Prostate gland (tissue), 2 donors: Measurements from ENCODE around the gene LRRC4C. TPM values are rescaled to one million over a fixed set of nuclear protein-coding genes. Genes with fewer than 3 reads are reported as not detected.

Experiments used
- DNase-seq: peaks from one replicate; pipeline ENCODE4 v3.0.0-alpha.2; 2019; ENCODE audit warnings: low spot score
- H3K27ac ChIP-seq, 2 donors: fragments of 200-600 bp; sonication (generic); 2 replicates each; pipeline ENCODE4 v1.5.1; 2017 to 2019
- H3K27me3 ChIP-seq: fragments of 200-600 bp; sonication (generic); replicated peaks from 2 replicates; pipeline ENCODE4 v1.5.1; 2019; ENCODE audit not compliant: insufficient read depth
- H3K36me3 ChIP-seq, 2 donors: fragments of 200-600 bp; sonication (generic); 1 replicate in 1 of 2; 2 replicates in 1 of 2; pipeline versions ENCODE4 v1.5.1 to v1.8.1; 2017 to 2019
- H3K4me1 ChIP-seq: fragments of 200-600 bp; sonication (generic); replicated peaks from 2 replicates; pipeline ENCODE4 v1.5.1; 2019
- H3K4me3 ChIP-seq, 2 donors: fragments of 200-600 bp; sonication (generic); 2 replicates each; pipeline ENCODE4 v1.5.1; 2017 to 2019
- H3K9me3 ChIP-seq: fragments of 200-600 bp; sonication (generic); 2 replicates; pipeline ENCODE4 v1.5.1; 2017
- POLR2A ChIP-seq: fragments of 450-650 bp; IDR thresholded peaks from one replicate; pipeline ENCODE4 v1.6.1; 2016; ENCODE audit warnings: antibody characterized with exemption, mild to moderate bottlenecking
- POLR2AphosphoS5 ChIP-seq: sonication (generic); formaldehyde crosslinking; IDR thresholded peaks from one replicate; pipeline ENCODE4 v1.6.1; 2017; ENCODE audit warnings: antibody characterized with exemption
- WGBS: methylation state at CpG from one replicate; pipeline ENCODE4 v1.1.5; 2018; 5-methylcytosine and 5-hydroxymethylcytosine counted together
- intact Hi-C: fragments of 100-400 bp; cut with DNase I; formaldehyde crosslinking; loops from one replicate; pipeline ENCODE4 v1.14.2; 2022
- total RNA-seq, 2 donors: library from RNA; depleted of rRNA; stranded (reverse); fragments of >200 nt; gene quantifications; one replicate each; pipeline ENCODE4 v1.1.0, GENCODE V29; 2016
- TF ChIP-seq, protein P1 (sequence below), 4 experiments: fragments of 200-600 bp in 2 of 4; fragments of 450-650 bp in 2 of 4; sonication (generic) in 2 of 4; IDR thresholded peaks; 1 replicate in 3 of 4; 2 replicates in 1 of 4; pipeline ENCODE4 v1.5.1; 2016 to 2019; ENCODE audit warnings: antibody characterized with exemption in 4 of 4, mild to moderate bottlenecking in 2 of 4, moderate library complexity in 2 of 4

The LRRC4C gene
- total RNA-seq, 2 donors from 2014 or later, result 0.28 TPM; not detected in 1

DNA sequence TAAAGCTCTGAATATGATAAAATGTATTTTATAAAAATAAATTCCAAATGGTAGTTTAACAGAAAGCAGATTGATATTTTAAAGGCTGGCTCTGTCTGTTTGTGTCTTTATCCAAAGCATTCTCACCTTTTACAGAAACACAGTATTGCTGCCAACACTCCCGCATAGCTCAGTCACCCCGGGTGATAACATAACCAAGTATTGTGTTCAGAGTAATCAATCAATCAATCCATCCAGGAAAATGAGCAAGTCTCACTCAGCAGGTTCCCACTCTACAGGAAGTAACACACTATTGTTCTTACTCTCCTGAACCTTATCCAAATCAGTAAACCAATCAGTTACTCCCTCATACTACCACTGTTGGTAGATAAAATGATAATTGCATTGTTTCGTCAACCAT is 203.4 kb downstream of the LRRC4C start:
- 29% methylated on average over 3 of the region's 3 CpGs for WGBS

DNA sequence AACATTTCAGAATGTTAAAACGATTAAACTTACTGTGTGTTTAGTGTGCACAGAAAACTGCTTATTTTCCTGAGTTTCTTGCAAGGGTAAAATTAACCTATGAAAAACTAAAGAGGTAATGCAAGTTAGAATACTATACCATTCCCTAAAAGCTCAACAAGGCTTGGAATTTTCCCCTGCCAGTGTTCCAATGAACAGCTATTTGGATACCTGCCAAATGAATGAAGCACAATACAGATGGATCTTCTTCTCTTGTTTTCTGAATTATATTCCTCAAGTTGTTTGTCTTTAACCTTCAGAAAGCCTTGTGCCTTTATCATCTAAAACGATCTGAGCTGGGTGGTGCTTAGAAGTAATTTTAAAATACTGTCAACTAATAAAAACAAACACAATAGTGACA is 204.5 kb downstream of the LRRC4C start:
- intact Hi-C loops, result no loop called here
- Histone ChIP-seq H3K36me3 (no peaks in the 10 kb centered on the region), H3K27ac (no peak overlapping the region), H3K9me3 (no peaks in the 10 kb centered on the region), H3K4me1 (no peaks in the 10 kb centered on the region), H3K27me3 (no peaks in the 10 kb centered on the region), H3K4me3 (no peak overlapping the region)
- no peak for DNase-seq
- TF ChIP-seq, protein P1, sequence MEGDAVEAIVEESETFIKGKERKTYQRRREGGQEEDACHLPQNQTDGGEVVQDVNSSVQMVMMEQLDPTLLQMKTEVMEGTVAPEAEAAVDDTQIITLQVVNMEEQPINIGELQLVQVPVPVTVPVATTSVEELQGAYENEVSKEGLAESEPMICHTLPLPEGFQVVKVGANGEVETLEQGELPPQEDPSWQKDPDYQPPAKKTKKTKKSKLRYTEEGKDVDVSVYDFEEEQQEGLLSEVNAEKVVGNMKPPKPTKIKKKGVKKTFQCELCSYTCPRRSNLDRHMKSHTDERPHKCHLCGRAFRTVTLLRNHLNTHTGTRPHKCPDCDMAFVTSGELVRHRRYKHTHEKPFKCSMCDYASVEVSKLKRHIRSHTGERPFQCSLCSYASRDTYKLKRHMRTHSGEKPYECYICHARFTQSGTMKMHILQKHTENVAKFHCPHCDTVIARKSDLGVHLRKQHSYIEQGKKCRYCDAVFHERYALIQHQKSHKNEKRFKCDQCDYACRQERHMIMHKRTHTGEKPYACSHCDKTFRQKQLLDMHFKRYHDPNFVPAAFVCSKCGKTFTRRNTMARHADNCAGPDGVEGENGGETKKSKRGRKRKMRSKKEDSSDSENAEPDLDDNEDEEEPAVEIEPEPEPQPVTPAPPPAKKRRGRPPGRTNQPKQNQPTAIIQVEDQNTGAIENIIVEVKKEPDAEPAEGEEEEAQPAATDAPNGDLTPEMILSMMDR (IDR thresholded peaks at IDR 0.05), result no peak
- TF ChIP-seq POLR2AphosphoS5 (no peak), POLR2A (no peak)
- 17% methylated on average over 2 of the region's 2 CpGs for WGBS

More for the DNA sequence above, 203.4 kb downstream of the LRRC4C start:
- Histone ChIP-seq H3K27me3 (no peaks in the 10 kb centered on the region), H3K4me1 (no peaks in the 10 kb centered on the region), H3K27ac (no peak overlapping the region), H3K9me3 (no peaks in the 10 kb centered on the region), H3K36me3 (no peaks in the 10 kb centered on the region), H3K4me3 (no peak overlapping the region)
- DNase-seq, result no peak
- TF ChIP-seq, protein P1 (IDR thresholded peaks at IDR 0.05), result no peak
- TF ChIP-seq POLR2A (no peak), POLR2AphosphoS5 (no peak)
- intact Hi-C loops, result no loop called here

DNA sequence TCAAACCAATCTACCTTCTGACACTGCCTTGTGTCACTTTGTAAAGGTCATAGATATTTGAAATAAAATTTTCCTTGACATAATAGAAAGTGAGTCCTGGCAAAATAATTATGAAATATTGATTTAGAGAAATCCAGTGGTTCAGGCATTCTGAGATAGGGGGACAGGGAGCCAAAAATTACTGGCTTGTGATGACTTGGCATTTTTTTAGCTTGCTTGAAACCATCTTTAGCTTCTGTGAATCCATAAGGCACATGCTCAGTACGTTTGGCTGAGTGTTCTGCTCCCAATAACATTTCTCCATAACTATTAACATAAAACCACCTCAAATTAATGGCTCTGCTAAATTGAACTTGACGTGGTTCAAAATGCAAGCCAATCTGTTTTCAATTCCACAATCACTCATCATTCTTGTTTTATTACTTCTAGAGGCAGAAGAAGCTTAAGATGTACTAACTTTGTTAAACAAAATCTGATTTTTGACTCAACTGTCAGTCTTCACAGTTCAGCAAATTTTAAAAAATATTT is 209.0 kb downstream of the LRRC4C start:
- intact Hi-C loops, result no loop called here
- Histone ChIP-seq H3K36me3 (no peaks in the 10 kb centered on the region), H3K27ac (no peak overlapping the region), H3K27me3 (no peaks in the 10 kb centered on the region), H3K9me3 (no peaks in the 10 kb centered on the region), H3K4me1 (no peaks in the 10 kb centered on the region), H3K4me3 (no peak overlapping the region)
- TF ChIP-seq POLR2A, result no peak
- TF ChIP-seq, protein P1 (IDR thresholded peaks at IDR 0.05), result no peak
- no peak for TF ChIP-seq POLR2AphosphoS5
- DNase-seq, result no peak
- WGBS, result 50% methylated on average over 2 of the region's 2 CpGs

DNA sequence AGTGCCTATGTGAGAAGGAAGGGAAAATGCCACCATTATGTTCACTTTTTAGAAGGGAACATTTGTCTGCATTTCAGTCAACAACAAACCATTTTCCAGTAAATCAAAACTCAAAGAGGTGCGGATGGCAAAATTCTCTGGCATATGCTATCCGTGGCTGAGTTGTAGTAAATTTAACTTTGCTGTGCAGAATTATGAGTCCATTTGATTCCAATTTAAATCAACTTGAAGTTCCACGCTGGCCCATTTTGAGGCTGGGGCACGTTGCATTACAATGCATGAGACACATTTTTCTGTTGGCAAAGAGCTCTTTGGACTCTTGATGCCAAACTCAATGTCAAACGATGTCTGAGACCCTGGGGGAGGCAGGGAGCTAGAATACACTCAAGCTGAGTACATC is 211.8 kb downstream of the LRRC4C start:
- 72% methylated on average over 5 of the region's 5 CpGs for WGBS
- intact Hi-C loops, result no loop called here
- no peak for DNase-seq
- Histone ChIP-seq H3K36me3 (no peaks in the 10 kb centered on the region), H3K27me3 (no peaks in the 10 kb centered on the region), H3K4me1 (no peaks in the 10 kb centered on the region), H3K4me3 (no peak overlapping the region), H3K27ac (no peak overlapping the region), H3K9me3 (no peaks in the 10 kb centered on the region)
- no peak for TF ChIP-seq POLR2A
- TF ChIP-seq, protein P1 (IDR thresholded peaks at IDR 0.05), result no peak
- TF ChIP-seq POLR2AphosphoS5, result no peak

DNA sequence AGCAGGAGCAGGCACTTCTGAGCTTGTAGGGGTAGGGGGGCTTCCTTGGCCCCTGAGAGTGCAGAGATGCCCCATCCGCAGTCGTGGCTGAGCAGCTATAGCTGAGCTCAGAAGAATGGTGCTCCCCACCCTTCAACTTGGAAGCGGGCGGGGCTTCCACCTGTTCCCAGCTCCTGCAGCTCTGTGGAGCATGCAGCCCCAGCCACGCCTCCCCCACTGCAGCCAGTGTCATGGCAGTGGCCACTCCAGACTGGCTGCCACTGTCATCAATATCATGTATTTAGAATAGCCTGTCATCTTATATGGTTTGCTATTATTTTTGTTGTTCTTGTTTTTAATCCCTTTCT is 213.1 kb downstream of the LRRC4C start:
- intact Hi-C loops, result no loop called here
- H3K4me3 ChIP-seq, result no peak overlapping the region
- H3K27ac ChIP-seq, result no peak overlapping the region
- TF ChIP-seq POLR2AphosphoS5 (no peak), POLR2A (no peak)
- TF ChIP-seq, protein P1 (IDR thresholded peaks at IDR 0.05), result no peak
- H3K27me3 ChIP-seq, result no peaks in the 10 kb centered on the region
- no peaks in the 10 kb centered on the region for H3K9me3 ChIP-seq
- H3K4me1 ChIP-seq, result no peaks in the 10 kb centered on the region
- no peaks in the 10 kb centered on the region for H3K36me3 ChIP-seq
- no peak for DNase-seq
- WGBS, result 93% methylated on average over 5 of the region's 5 CpGs
